Smooth muscle cell of the brain vasculature (primary cell): ENCODE data around the gene CDC42EP3.
A peak's percentile ranks its signal among the peaks of the same experiment; 100 is the strongest.

Source experiments
- DNase-seq: peaks from one replicate; pipeline ENCODE4 v3.0.0-alpha.2; 2012; ENCODE audit warnings: low read depth, low spot score

CDC42EP3 gene

DNA sequence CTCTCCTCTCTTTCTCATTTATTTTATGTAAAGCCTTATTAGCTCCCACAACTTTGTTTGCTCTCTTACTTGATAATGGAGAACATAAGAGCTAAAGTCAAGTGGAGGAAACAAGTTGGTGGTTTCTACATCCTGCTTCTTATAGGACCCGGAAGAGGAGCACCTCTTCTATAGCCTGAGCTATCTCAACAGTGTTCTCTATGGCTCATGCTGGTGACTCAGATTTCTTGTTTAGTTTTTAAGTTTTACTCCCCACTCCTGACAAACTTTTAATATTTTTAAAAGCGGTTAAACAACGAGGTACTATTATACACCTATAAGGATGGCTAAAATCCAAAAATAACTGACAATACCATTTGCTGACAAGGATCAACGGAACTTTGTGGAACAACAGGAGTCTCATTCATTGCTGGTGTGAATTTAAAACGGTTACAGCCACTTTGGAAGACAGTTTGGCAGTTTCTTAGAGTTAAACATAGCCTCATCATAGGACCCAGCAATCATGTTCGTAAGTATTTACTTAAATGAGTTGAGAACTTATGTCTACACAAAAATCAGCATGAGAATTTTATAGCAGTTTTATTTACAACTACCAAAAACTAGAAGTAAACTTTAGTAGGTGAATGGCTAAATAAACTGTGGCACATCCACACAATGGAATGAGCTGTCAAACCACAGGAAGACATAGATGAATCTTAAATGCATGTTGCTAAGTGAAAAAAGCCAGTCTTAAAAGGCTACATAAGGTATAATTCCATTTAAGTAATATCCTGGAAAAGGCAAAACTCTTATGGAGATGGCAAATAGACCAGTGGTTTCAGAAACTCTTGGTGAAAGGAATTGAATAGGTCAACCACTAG lies 12.7 kb upstream of the CDC42EP3 start:
- DNase-seq, result no peak

DNA sequence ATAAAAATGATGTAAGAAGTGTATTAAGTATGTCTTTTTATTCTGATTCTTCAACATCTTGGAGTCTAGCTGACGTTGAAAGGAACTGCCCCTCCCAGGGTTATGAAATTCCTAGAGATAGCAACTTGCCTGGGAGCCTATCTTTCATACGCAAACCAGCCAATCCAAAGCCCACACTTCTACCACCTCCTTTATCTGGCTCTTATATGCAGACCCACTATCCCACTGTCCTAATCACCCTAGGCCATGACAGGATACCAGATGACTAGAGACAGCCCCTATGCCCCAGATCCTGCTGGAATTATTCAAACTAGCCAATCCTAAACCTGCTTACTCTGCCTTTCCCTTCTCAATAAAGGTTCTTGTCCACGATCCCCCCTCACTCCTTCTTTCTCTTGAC lies 11.8 kb upstream of the CDC42EP3 start:
- no peak for DNase-seq

DNA sequence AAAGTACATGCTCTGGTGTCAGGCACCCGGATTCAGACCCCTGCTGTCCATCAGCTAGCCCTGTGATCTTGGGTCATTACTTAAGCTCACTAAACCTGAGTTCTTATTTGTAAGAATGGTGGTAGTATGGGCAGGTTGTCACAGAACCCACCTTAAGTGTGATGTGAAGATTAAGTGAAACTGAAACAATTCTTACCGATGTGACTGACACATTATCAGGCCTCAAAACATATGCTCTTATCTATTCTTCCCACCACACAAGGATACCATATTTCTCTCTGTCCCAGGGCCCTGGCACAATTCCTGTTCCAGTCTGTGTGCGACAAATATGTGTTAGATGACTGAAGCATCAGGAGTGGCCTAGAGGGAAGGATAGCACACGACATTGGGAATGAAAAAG lies 11.0 kb upstream of the CDC42EP3 start:
- DNase-seq, result no peak

DNA sequence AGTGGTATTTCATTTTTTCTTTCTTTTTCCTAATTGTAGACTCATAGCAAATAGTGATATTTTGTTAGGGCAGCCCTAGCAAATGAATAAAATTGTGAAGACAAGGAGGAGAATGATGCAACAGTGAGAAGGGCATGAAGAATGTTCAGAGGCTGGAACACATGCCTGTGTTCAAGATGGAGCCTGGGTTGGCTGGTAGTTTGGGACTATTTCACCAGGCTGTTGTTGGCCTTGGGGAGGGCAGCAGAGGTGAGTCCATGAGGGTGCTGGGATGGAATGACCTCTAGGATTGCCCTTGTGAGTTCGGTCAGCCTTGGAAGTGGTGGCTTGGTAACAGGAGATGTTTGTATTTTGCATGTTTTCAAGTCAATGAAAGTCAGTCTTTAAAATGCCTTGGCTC lies 10.1 kb upstream of the CDC42EP3 start:
- no peak for DNase-seq

DNA sequence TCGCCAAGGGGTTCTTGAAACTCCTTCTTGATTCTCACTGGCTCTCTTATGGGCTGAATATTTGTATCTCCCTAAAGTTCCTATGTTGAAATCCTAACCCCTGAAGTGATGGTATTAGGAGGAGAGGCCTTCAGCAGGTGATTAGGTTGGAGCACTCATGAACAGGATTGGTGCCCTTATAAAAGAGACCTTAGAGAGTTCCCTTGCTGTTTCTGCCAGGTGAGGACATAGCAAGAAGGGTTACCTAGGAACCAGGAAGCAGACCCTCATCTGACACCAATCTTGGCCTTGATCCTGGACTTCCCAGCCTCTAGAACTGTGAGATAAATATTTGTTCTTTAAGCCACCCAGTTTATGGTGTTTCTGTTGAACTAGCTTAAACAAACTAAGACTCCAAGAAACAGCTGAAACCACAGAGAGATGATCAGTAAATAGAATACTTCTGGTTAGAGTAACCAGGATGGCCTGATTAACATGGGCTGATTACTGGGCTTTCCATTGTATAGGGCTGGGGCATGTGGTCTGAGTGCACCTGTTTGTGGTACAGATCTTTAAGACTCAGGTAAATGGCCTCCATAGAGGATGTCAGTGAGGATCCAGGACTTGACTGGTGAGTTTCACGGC lies 7.7 kb upstream of the CDC42EP3 start:
- no peak for DNase-seq

DNA sequence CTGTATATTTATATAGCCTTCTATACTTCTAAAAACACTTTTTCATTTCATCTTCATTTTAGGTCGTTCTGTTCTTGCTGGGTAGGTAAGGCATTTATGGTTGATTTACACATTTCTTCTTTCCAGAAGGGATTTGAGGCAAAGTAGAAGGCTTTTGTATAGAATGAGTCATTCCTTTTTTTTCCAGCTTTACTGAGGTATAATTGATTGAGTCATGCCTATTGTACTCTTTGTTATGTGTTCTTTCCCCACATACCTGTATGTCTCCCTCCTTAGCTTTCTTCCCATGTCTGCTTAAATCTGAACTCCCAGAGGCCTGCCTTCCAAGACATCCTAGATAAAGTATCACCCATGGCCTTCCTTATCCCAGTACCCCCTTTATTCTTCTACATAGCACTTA lies 4.8 kb upstream of the CDC42EP3 start:
- DNase-seq, result no peak

DNA sequence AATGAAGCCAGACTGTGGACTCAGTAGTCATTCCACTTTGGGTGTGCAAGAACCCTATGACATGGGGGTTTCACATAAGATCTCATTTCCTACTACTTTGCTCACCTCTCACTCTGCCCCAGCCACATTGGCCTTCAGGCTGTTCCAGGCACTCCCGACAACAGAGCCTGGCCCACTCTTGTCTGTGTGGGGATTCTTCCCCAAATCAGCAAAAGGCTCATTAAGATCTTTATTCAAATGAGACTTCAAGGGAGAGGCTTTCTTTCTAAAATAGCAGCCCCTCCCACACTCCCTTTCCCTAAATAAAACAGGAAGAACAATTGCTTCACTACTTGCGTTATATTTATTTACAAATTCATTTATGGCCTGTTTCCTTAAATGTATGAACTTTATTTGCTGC lies 3.5 kb upstream of the CDC42EP3 start:
- no peak for DNase-seq

DNA sequence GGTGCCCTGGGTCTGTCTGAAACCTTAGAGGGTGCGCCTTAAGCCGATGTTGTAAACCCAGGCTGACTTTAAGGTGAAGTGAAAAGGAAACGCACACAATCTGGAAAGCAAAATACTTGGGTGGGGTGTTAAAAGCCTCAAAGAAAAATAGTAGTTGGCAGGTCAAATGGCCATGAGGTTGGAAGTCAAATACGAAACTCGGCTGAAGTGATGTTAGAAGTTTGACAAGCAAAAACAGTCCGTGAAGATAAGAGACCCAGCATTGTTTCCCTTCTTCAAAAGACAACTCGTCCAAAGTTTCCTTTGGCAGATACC lies 1.4 kb upstream of the CDC42EP3 start:
- DNase-seq, result no peak

DNA sequence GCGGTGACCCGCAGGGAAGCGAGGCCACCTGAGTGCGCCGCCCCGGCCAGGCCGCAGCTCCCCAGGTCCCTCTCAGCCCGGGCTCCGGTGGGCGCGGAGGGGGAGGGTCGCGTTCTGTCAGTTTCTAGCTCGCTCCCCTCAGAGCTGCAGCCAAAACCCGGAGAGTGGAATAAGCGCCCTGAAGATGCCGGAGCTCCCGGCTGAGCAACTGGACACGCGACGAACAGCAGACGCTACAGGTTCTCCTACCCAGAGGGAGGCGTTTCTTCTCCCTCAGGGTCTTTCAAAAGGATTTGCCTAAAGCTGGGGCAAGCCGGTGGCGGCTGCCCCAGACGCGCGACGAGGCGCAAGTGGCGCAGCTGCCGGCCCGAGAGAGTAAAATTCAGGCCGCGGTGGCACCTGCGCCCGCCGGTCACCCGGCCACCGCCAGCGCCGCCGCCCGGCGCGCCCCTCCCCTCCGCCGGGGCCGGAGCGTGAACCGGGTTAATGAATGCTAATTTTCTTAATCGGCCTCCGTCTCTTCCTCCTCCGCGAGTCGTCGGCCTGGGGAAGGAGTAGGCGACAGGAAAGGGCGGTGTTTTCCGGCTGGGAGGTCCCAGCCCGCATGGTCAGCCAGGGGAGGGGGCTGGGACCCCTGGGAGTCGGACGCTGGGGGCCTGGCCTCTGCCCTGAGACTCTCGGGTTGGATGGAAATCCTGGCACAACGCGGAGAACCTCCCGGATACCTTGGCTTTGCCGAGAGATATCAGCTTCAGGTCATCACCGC lies 845 bp upstream of the CDC42EP3 start:
- DNase-seq, result peak; percentile 62

DNA sequence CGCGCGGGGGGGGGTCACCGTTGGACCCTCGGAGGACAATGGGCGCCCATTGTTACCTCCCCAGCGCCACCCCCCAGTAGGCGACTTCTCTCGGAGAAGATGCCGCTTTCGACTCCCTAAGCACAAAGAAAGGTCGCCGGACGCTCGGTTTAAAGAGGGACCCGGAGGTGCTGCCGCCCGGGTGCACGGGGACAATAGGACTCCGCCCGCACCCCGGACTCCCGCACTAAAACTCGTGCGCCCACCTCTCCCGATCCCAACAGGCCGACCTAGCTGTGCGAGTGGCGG lies 318 bp upstream of the CDC42EP3 start:
- DNase-seq, result no peak

DNA sequence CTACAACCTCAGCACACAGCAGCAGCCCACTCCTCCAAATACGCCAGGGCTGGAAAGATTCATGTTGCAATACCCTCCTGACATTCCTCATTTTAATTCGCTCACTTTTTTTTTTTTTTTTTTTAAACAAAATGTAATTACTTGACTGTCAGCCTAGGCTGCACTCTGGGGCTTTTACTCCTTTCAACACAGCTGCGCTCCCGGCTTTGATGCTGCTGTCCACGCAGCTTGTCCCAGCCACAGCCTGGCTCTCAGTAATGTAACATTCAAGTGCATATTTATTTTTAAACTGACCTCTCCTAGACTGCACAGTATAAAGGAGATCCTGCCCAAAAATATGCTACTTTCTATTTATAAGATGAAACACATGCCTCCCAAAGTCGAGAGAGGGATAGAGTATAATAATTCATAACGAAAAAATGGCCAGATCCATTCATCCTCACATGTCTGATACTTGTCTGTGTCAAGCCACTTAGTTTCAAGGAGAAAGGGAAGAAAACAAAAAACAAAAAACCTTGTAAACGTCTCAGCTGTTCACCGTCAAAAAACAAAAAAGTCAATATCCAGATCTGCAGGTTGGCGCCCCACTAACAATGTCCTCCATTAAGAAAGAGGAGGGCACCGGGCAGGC lies 949 bp downstream of the CDC42EP3 start:
- no peak for DNase-seq

DNA sequence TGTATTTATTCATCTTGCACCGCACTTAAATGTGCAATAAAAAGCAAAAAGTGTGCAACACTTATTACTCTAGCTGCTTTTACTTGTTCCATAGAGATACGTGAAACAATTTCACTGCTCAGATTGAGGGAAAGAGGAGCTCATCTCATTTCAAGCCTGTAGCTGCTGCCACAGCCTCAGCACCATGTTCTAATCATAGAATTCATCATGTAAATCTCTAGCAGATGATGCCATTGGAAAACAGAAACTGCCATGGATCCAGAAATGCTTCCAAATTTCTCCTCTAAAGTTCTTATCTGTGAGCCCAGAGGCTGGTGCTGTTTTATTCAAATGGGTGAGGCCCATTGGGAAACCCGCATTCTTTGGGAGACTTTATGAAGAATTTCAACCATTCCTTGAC lies 2.0 kb downstream of the CDC42EP3 start:
- DNase-seq, result no peak

DNA sequence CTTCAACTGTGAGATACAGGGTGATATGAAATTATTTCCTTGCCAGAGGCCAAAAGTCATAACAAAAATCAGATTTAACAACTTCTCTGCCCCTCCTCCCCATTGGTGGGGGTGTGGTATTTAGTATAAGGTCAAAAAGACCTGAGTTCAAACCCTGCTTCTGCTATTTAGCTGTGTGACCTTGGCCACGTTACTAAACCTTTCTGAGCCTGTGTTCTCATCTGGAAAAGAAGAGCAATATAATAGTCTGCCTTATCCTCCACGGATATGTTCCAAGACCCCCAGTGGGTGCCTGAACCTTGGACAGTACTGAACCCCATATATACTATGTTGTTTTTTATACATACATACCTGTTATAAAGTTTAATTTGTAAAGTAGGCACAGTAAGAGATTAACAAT lies 3.7 kb downstream of the CDC42EP3 start:
- DNase-seq, result no peak

DNA sequence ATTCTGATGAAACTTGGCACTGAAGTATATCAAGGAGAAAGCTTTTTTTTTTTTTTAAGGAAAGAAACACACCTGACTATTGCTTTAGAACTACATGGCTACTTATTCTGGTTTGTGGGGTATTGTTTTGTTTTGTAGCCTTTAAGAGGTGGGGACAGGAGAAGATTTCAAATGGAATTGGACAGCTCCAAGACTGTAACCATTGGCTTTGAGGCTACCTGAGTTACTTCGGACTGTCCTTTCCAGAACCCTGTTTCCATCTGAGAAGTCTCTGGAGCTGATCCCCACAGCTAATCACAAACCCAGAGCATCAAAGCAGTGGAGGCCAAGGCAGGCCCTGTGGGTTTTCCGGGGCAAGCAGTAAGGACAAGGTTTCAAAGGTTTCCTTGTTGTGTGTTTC lies 4.7 kb downstream of the CDC42EP3 start:
- DNase-seq, result no peak

DNA sequence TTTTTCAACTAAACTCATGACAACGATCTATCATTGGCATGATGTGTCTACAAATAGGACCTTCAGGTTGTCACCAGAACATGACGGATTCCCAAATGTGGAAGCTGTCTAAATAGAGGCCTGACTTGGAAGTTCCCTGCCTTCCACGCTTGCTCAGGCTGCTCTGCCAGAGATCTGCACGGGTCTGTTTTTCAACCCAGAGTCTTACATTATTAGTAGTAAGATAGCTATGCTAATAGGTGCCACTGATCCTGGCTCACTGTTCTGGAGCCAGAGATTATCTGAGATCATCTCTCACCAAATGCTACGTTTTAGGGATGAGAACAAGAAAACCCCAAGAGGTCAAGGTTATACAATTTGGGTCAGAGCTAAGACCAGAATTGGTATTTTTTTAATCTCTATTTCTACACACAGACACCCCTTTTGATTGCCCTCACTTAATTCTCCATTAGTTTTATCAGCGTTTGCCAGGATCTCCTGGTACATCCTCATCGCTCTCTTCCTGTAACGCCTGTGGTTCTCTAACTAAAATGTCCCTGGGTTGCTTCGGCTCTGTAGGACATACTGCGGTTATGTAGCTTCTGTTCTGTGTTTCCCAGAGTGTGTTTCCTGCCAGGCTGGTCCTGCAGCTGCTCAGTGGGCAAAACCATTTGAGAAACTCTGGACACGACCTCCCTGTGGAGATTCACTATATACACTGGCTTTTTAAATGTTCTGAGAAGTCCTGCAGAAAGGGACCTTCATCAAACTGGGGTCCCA lies 5.7 kb downstream of the CDC42EP3 start:
- DNase-seq, result no peak

DNA sequence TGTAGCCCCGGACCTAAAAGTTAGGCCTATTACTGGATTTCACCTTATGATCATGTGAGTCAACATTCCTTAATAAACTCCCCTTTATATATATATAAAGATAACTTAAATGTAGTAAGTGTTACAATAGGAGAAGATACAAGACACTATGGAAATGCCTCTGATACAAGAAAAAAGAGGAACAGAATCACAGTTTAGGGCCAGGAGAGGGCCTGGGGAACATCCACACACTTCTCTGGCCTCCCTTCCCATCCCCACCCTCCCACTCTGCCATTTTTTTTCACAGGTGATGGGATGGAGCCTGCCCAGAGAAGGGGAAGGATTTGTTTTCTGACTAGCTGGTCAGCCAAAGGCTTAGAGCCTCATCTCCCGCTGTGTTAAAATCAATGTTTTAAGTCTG lies 6.4 kb downstream of the CDC42EP3 start:
- no peak for DNase-seq

DNA sequence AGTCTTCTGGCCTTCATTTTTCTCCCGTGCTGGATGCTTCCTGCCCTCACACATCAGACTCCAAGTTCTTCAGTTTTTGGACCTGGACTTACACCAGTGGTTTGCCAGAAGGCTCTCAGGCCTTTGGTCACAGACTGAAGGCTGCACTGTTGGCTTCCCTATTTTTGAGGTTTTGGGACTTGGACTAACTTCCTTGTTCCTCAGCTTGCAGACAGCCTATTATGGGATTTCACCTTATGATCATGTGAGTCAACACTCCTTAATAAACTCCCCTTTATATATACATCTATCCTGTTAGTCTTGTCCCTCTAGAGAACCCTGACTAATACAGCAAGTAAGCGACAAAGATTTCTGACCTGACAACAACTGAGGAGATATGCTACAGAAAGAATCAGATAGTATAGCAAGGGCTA lies 7.2 kb downstream of the CDC42EP3 start:
- DNase-seq, result no peak

DNA sequence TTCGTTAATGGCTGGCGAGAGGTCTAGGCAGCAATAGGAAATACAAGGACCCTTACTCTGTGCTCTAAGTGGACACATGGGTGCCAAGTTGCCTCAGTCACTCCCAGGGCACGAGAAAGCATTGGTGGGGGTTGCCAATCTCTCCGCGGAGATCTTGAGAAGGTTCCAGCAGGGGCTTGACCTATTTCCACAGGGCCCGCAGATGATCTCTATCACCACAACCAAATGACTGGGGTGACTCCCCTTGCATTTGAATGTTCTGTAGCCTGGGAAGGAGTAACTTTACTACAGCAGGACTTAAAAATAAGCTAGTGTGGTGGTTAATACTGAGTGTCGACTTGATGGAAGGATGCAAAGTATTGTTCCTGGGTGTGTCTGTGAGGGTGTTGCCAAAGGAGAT lies 8.1 kb downstream of the CDC42EP3 start:
- DNase-seq, result no peak

DNA sequence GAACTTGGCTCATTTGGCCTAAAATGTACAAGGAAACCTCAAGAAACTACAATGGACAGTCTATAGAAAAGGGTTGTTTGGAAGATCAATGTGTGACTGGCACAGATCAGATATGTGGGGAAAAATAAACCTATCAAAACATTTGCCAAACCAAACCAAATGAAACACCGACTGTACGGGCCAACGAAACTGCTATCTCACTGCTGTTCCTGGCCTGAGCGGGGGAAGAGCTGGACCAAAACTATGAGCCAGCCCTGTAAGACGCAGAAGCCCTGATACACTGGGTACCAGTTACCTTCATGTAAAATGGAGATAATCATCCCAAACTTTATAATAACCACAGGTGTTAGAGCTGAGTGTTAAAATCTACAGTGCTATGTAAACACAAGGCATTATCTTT lies 11.7 kb downstream of the CDC42EP3 start:
- no peak for DNase-seq

DNA sequence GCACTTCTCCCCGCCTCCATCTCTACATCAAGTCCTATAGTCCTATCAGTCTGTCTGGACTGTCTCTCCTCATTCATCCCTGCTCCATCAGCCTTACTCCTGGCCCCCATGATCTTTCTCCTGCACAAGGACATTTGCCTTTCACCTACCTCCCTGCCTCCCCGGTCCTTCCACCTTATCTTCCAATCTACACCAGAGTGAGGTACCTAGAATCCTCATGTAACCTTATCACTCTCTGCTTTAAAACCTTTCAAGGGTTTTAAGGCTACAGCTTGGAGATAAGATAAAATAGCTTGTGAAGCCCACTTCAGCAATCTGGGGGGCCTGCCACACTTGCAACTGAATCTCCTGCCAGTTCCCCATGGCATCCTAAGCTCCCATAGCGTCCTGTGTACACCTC lies 12.8 kb downstream of the CDC42EP3 start:
- DNase-seq, result no peak

DNA sequence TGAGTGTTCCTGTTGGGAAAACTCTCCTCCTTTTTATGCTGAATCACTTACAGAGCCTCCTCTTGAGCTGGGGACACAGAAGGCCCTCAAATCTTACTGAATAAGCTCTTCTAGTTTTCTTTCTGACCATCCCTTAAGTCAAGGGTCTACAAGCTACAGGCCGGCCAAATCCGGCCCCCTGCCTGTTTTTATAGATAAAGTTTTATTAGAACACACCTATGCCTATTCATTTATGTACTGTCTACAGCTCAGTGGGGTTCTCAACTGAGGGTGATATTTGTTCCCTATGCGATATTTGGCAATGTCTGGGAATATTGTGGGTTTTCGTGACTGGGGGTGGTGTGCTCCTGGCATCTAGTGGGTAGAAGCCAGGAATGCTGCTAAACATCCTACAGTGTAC lies 14.0 kb downstream of the CDC42EP3 start:
- DNase-seq, result no peak
